ENCODE data around the gene ACAA2.

DNA sequence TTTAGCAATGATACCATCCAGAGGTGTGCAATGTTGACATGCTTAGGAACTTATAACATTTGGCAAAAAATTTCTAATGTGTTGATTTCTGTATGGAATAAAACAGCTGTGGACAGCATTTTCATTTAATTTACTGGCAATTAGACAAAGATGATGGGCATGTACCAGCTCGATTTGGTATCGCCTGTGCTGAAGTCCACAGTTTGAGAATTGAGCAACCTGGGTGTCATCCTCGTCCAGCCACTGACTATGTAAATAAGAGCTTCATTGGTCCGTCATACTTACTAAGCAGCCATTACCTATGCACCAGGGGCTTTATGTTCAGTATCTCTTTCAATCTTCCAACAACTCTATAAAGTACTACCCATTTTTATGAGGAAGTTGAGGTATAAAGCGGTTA is 24.6 kb upstream of the ACAA2 start:
- no peak for TF ChIP-seq SREBF2 (IDR thresholded peaks at IDR 0.05)
- no peak for TF ChIP-seq CHD4 (IDR thresholded peaks at IDR 0.05; ENCODE audit: borderline replicate concordance)
- TF ChIP-seq, protein P1, sequence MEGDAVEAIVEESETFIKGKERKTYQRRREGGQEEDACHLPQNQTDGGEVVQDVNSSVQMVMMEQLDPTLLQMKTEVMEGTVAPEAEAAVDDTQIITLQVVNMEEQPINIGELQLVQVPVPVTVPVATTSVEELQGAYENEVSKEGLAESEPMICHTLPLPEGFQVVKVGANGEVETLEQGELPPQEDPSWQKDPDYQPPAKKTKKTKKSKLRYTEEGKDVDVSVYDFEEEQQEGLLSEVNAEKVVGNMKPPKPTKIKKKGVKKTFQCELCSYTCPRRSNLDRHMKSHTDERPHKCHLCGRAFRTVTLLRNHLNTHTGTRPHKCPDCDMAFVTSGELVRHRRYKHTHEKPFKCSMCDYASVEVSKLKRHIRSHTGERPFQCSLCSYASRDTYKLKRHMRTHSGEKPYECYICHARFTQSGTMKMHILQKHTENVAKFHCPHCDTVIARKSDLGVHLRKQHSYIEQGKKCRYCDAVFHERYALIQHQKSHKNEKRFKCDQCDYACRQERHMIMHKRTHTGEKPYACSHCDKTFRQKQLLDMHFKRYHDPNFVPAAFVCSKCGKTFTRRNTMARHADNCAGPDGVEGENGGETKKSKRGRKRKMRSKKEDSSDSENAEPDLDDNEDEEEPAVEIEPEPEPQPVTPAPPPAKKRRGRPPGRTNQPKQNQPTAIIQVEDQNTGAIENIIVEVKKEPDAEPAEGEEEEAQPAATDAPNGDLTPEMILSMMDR (IDR thresholded peaks at IDR 0.05) = no peak
- no peak for TF ChIP-seq EP300 (IDR thresholded peaks at IDR 0.05)
- no peak for TF ChIP-seq RAD21 (conservative IDR thresholded peaks at IDR 0.05 in 1 of 2, IDR thresholded peaks at IDR 0.05 in 1 of 2)
- no peak for TF ChIP-seq SMC3 (IDR thresholded peaks at IDR 0.05)
- TF ChIP-seq MAZ (IDR thresholded peaks at IDR 0.05; ENCODE audit: borderline replicate concordance, low read depth, low read length) = no peak
- TF ChIP-seq MYC (IDR thresholded peaks at IDR 0.05; ENCODE audit: borderline replicate concordance, low read length) = no peak
- no peak for TF ChIP-seq ZC3H11A (IDR thresholded peaks at IDR 0.05)
- TF ChIP-seq HMGXB4 (CRISPR knock-in tag; IDR thresholded peaks at IDR 0.05; ENCODE audit: borderline replicate concordance) = no peak
- no peak for TF ChIP-seq ZNF302 (CRISPR knock-in tag; IDR thresholded peaks at IDR 0.05)
- no peak for TF ChIP-seq NFE2L2 (conservative IDR thresholded peaks at IDR 0.05; ENCODE audit: low read length)
- TF ChIP-seq, protein P2, sequence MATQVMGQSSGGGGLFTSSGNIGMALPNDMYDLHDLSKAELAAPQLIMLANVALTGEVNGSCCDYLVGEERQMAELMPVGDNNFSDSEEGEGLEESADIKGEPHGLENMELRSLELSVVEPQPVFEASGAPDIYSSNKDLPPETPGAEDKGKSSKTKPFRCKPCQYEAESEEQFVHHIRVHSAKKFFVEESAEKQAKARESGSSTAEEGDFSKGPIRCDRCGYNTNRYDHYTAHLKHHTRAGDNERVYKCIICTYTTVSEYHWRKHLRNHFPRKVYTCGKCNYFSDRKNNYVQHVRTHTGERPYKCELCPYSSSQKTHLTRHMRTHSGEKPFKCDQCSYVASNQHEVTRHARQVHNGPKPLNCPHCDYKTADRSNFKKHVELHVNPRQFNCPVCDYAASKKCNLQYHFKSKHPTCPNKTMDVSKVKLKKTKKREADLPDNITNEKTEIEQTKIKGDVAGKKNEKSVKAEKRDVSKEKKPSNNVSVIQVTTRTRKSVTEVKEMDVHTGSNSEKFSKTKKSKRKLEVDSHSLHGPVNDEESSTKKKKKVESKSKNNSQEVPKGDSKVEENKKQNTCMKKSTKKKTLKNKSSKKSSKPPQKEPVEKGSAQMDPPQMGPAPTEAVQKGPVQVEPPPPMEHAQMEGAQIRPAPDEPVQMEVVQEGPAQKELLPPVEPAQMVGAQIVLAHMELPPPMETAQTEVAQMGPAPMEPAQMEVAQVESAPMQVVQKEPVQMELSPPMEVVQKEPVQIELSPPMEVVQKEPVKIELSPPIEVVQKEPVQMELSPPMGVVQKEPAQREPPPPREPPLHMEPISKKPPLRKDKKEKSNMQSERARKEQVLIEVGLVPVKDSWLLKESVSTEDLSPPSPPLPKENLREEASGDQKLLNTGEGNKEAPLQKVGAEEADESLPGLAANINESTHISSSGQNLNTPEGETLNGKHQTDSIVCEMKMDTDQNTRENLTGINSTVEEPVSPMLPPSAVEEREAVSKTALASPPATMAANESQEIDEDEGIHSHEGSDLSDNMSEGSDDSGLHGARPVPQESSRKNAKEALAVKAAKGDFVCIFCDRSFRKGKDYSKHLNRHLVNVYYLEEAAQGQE (IDR thresholded peaks at IDR 0.05) = no peak

Measured in A549 (cell line).